HFF-Myc (cell line): ENCODE measurements around the gene LRRC47.

Experiments
- DNase-seq: peaks from one replicate; pipeline ENCODE4 v3.0.0-alpha.2; 2011; ENCODE audit warnings: low read depth; ENCODE audit errors: extremely low read depth
- H3K4me3 ChIP-seq: replicated peaks from 2 replicates; pipeline ENCODE4 v1.5.1; 2011; ENCODE audit warnings: low read depth, mild to moderate bottlenecking, control low read depth, low read length
- TF ChIP-seq, protein P1 (sequence below): IDR thresholded peaks from 2 replicates; pipeline ENCODE4 v1.5.1; 2012; ENCODE audit warnings: mild to moderate bottlenecking, low read depth, low read length, control low read depth; ENCODE audit errors: missing control alignments

Gene LRRC47

DNA sequence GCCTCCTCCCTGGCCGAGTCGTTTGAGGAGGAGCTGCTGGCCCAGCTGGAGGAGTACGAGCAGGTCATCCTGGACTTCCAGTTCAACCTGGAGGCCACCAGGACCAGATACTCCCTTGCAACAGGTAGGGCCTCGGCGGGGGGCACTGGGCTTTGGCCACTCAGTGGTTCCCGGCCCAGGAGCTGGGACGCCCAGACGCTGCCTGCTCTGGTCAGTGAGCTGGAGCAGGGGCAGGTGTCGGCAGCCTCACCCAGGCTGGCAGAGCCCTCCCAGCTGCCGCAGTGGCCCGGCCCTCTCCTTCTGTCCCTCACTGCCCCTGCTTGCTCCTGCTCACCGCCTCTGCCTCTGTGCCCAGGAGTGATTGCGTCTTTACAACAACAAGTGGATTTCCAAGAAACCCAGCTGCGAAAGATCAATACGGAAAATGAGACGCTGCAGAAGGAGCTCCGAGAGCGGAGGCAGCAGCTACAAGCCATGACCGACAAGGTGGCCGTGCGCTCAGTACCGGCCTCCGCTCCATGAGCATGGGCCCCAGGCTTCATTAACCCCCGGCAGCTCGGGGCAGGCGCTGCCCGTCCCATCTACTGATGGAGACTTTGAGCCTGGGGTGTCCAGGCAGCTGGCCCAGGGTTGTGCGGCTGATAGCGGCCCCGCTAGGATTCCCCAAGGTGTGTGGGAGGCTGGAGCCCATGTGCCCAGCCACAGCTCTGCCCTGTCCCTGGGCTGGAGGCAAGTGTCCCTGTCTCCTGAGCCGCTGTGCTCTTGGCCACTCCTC is 32.8 kb downstream of the LRRC47 start:
- no peak for DNase-seq
- TF ChIP-seq, protein P1, sequence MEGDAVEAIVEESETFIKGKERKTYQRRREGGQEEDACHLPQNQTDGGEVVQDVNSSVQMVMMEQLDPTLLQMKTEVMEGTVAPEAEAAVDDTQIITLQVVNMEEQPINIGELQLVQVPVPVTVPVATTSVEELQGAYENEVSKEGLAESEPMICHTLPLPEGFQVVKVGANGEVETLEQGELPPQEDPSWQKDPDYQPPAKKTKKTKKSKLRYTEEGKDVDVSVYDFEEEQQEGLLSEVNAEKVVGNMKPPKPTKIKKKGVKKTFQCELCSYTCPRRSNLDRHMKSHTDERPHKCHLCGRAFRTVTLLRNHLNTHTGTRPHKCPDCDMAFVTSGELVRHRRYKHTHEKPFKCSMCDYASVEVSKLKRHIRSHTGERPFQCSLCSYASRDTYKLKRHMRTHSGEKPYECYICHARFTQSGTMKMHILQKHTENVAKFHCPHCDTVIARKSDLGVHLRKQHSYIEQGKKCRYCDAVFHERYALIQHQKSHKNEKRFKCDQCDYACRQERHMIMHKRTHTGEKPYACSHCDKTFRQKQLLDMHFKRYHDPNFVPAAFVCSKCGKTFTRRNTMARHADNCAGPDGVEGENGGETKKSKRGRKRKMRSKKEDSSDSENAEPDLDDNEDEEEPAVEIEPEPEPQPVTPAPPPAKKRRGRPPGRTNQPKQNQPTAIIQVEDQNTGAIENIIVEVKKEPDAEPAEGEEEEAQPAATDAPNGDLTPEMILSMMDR: no peak
- no peak overlapping the region for H3K4me3 ChIP-seq

DNA sequence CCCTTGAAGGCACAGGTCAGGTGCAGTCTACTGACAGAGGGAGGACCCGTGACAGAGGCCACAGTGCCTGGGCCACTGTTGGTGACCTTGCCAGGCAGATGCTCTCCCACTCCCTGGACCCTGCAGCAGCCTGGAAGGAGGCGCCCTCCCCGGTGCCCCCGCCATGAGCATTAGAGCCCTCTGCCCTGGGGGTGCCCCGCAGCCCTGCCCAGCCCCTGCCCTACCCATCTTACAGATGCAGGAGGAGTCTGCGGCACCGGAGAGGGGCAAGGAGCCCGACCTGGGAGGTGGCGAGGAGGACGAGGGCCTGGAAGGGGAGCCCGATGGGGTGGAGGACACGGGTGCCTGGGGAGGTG is 33.4 kb downstream of the LRRC47 start:
- no peak overlapping the region for H3K4me3 ChIP-seq
- DNase-seq: no peak
- TF ChIP-seq, protein P1: no peak

DNA sequence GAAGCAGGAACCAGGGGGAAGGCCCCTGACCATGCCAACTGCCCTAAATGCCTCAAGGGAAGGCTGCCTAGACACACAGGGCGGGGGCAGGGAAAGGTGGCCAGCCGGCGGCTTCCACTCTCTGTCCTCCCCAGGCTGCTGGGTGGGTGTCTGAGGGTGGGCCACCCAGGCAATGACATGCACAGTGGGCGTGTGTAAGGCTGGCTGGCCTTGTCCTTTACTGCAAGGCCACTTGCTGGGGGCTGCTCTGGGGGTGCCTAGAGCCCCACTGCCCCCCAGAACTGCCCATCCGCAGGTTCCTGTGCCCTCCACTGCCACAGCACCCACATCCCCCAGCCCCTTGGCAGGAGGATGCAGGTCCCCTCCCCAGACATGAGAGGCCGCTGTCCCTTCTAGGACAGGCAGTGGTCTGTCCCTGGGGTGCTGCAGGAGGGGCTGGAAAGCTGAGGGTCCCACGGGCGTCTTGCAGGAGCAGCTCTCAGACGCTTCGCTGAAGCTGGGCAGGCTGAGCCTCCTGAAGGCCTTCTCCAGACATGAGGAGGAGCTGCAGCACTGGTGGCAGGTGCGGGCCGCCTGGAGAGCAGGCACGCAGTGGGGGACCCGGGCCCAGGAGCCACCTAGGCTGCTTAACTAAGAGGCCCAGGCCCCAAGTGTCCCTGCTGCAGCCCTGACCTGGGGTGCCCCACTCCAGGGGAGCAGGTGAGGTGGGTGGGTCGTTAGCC is 34.0 kb downstream of the LRRC47 start:
- no peak for DNase-seq
- H3K4me3 ChIP-seq: no peak overlapping the region
- TF ChIP-seq, protein P1: no peak

DNA sequence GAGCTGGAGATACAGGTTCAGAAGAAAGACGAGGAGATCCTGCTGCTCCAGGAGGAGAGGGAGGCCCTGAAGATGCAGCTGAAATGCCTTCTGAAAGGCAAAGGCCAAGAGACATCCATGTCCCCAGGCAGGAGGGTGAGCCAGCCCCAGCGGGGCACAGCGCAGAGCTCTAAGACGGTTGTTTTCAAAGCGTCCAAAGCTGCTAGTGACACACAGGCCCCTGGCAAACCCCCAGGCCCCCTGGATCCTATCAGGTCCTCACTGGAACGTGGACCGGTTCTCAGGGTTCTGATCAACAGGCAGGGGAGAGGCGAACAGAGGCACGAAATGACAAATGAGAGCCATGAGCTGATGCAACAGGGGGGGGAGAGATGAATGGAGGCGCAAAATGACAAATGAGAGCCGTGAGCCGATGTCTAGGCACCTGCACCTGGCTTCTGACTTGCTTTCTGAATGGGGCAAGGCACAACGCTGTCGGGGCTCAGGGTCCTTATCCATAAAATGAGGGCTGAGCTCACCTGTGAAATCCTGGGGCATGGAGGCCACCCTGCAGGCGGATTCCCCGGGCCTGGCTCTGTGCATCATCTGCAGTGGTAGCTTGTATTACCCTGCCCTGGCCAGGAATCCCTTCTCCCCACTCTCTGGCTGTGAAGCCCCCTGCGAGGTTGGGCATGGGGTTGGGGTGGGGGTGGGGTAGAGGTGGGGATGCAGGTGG is 34.8 kb downstream of the LRRC47 start:
- TF ChIP-seq, protein P1: no peak
- no peak for DNase-seq
- no peak overlapping the region for H3K4me3 ChIP-seq

DNA sequence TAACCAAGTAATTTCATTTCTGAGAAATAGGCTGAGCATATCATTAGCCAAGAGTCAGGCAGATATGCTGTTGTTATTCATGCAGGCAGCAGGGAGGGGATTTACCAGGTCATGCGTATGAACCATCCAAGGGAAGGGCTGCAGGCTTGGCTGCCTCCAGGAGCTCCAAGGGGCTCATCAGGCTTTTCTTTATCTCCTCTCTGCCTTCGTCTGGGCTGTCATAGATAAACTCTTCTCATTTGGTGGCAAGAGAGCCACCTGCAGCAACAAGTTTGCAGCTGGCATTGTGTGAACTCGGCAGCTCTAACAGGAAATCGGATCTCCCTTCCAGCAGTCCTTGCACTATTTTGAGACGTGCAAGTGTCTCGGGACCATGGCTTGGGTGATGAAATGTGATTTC is 36.5 kb downstream of the LRRC47 start:
- TF ChIP-seq, protein P1: no peak
- H3K4me3 ChIP-seq: no peak overlapping the region
- no peak for DNase-seq

DNA sequence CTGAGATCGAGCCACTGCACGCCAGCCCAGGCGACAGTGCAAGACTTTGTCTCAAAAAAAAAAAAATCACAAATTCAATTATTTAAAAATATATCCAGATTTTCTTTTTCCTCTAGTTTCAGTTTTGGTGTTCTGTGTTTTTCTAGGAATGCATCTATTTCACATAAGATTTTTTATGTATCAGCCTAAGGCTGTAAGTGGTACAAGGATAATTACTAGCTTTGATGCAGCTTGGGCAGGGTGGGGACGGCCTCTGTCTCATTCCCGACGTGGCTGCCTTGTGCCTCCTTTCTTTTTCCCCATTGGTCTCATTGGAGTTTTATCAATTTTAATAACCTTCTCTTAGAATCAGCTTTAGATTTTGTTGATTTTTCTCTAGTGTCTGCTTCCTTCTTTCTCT is 37.1 kb downstream of the LRRC47 start:
- no peak for DNase-seq
- TF ChIP-seq, protein P1: no peak
- H3K4me3 ChIP-seq: no peak overlapping the region
